GM12878 (cell line): ENCODE results near the gene KIAA2012.

Source experiments
- CEBPB ChIP-seq, 2 experiments: fragments of 150-350 bp in 1 of 2; IDR thresholded peaks; 2 replicates each; pipeline ENCODE4 v1.6.1; 2012 to 2014; ENCODE audit warnings: low read depth in 2 of 2, low read length in 2 of 2, borderline replicate concordance in 1 of 2, inconsistent platforms in 1 of 2
- CTCF ChIP-seq, 3 experiments: IDR thresholded peaks in 2 of 3; conservative IDR thresholded peaks in 1 of 3; 2 replicates each; pipeline ENCODE4 v1.5.1; 2011; ENCODE audit warnings: low read depth in 3 of 3, low read length in 3 of 3, mild to moderate bottlenecking in 3 of 3, control low read depth in 2 of 3, moderate library complexity in 2 of 3, inconsistent platforms in 1 of 3, mixed read lengths in 1 of 3; ENCODE audit not compliant: control insufficient read depth in 2 of 3, insufficient read depth in 1 of 3; ENCODE audit errors: extremely low read depth in 1 of 3
- E2F8 ChIP-seq: fragments of 450-650 bp; IDR thresholded peaks from 2 replicates; pipeline ENCODE4 v1.6.1; 2018; ENCODE audit warnings: mild to moderate bottlenecking, low read depth, moderate library complexity; ENCODE audit not compliant: partially characterized antibody
- EP300 ChIP-seq, 2 experiments: fragments of 150-350 bp in 1 of 2; IDR thresholded peaks; 2 replicates each; pipeline ENCODE4 v1.6.1; 2011 to 2012; ENCODE audit warnings: low read depth in 2 of 2, low read length in 2 of 2, borderline replicate concordance in 1 of 2, improper control_type of control experiment in 1 of 2, inconsistent platforms in 1 of 2; ENCODE audit not compliant: control insufficient read depth in 1 of 2
- FOXM1 ChIP-seq: IDR thresholded peaks from 2 replicates; pipeline ENCODE4 v1.6.1; 2012; ENCODE audit warnings: low read depth, mild to moderate bottlenecking, inconsistent platforms, low read length, moderate library complexity
- PBX3 ChIP-seq: IDR thresholded peaks from 2 replicates; pipeline ENCODE4 v1.6.1; 2011; ENCODE audit warnings: mild to moderate bottlenecking, low read depth, low read length, moderate library complexity; ENCODE audit not compliant: insufficient replicate concordance
- POLR2A ChIP-seq: IDR thresholded peaks from 2 replicates; pipeline ENCODE4 v1.6.1; 2011; ENCODE audit warnings: low read depth, mild to moderate bottlenecking, low read length
- POLR2AphosphoS5 ChIP-seq: IDR thresholded peaks from 2 replicates; pipeline ENCODE4 v1.6.1; 2011; ENCODE audit warnings: mild to moderate bottlenecking, low read length, inconsistent platforms
- REST ChIP-seq: IDR thresholded peaks from 2 replicates; pipeline ENCODE4 v1.6.1; 2012; ENCODE audit warnings: mild to moderate bottlenecking, low read depth, low read length
- RFX5 ChIP-seq: IDR thresholded peaks from 2 replicates; pipeline ENCODE4 v1.6.1; 2011; ENCODE audit warnings: low read depth, low read length, improper control_type of control experiment
- SIN3A ChIP-seq: IDR thresholded peaks from 2 replicates; pipeline ENCODE4 v1.6.1; 2012; ENCODE audit warnings: low read depth, low read length, improper control_type of control experiment
- SPI1 ChIP-seq: IDR thresholded peaks from 2 replicates; pipeline ENCODE4 v1.6.1; 2011; ENCODE audit warnings: low read depth, mild to moderate bottlenecking, low read length, moderate library complexity, borderline replicate concordance; ENCODE audit not compliant: insufficient read depth
- TAF1 ChIP-seq: IDR thresholded peaks from 2 replicates; pipeline ENCODE4 v1.6.1; 2011; ENCODE audit warnings: mild to moderate bottlenecking, low read depth, low read length, borderline replicate concordance
- TARDBP ChIP-seq: IDR thresholded peaks from 2 replicates; pipeline ENCODE4 v1.6.1; 2016; ENCODE audit warnings: borderline replicate concordance

- TF ChIP-seq REST (no peak), CTCF (IDR thresholded peaks at IDR 0.05 in 2 of 3, conservative IDR thresholded peaks at IDR 0.05 in 1 of 3; ENCODE audit: control insufficient read depth in 2 of 3, extremely low read depth in 1 of 3, insufficient read depth in 1 of 3, low read depth in 3 of 3, low read length in 3 of 3) (peak in 2 of 3 experiments; percentile 12 to 20; a peak in 1 of 6 replicates), EP300 (IDR thresholded peaks at IDR 0.05; ENCODE audit: borderline replicate concordance in 1 of 2, control insufficient read depth in 1 of 2, low read depth in 2 of 2, low read length in 2 of 2) (no peak), SPI1 (no peak), TARDBP (no peak), POLR2AphosphoS5 (no peak), PBX3 (no peak), CEBPB (IDR thresholded peaks at IDR 0.05; ENCODE audit: borderline replicate concordance in 1 of 2, low read depth in 2 of 2, low read length in 2 of 2) (no peak), E2F8 (no peak), RFX5 (no peak), FOXM1 (no peak), POLR2A (no peak), TAF1 (no peak), SIN3A (no peak)
Measured at GRCh38 chr2:202035089-202035940, 37.7 kb upstream of the KIAA2012 start.
